ENCODE measurements around the gene GMPPB. TPM values are rescaled to one million over a fixed set of nuclear protein-coding genes. Genes with fewer than 3 reads are reported as not detected.

GMPPB gene
- 10 to 100 TPM in 2 of 4 donors, 1 to 10 TPM in 2; 9.9 to 14.3 (median 10.8) TPM for total RNA-seq
- 10 to 100 TPM; 25.2 to 57.5 (median 44.9) TPM for polyA plus RNA-seq

- peaks cover 20 to 53% (median 27%) of the 10 kb centered on the region in 4 donors for H3K36me3 ChIP-seq
- H3K4me3 ChIP-seq: peak within 1 kb of the TSS; percentile 90 to 99 (median 93)
- peak within 1 kb of the TSS; percentile 92 to 96 (median 94) for H3K27ac ChIP-seq
- peak; percentile 98 for DNase-seq
- no peaks in the 10 kb centered on the region for H3K27me3 ChIP-seq
- H3K4me1 ChIP-seq: peaks cover 0 to 45% (median 33%) of the 10 kb centered on the region in 4 donors
- intact Hi-C loops (cut with DNase I): loop anchor here (5.0 kb wide), 1 partner anchor 63 kb away; the partner anchor contains the start of gene IP6K1
- 0% methylated on average over 102 of the region's 102 CpGs for WGBS, 2 donors
- TF ChIP-seq CTCF (IDR thresholded peaks at IDR 0.05) (no peak), POLR2A (IDR thresholded peaks at IDR 0.05) (peak; percentile 41 to 54), POLR2AphosphoS5 (IDR thresholded peaks at IDR 0.05) (peak; percentile 68 to 94 (median 81))
- H3K9me3 ChIP-seq: no peaks in the 10 kb centered on the region
Observed at GRCh38 chr3:49723628-49724551, at the start of gene GMPPB. GMPPB (minus strand) TSS chr3:49723951; CDS start chr3:49723726, 225 bp downstream.

- intact Hi-C loops (cut with DNase I): no loop called here
- H3K4me1 ChIP-seq: peaks cover 0 to 23% (median 15%) of the 10 kb centered on the region in 4 donors
Observed at GRCh38 chr3:49772703-49773102, 49.0 kb upstream of the GMPPB start.

GRCh38 chr3:49771340-49771938 is 47.7 kb upstream of the GMPPB start:
- Histone ChIP-seq H3K27ac (no peak overlapping the region), H3K27me3 (no peaks in the 10 kb centered on the region), H3K36me3 (peaks cover 0 to 10% (median 3%) of the 10 kb centered on the region in 4 donors), H3K9me3 (no peaks in the 10 kb centered on the region), H3K4me1 (peaks cover 0 to 23% (median 15%) of the 10 kb centered on the region in 4 donors), H3K4me3 (no peak overlapping the region)
- no peak for TF ChIP-seq CTCF (IDR thresholded peaks at IDR 0.05)
- TF ChIP-seq EP300 (IDR thresholded peaks at IDR 0.05): no peak
- TF ChIP-seq POLR2AphosphoS5 (IDR thresholded peaks at IDR 0.05): no peak
- no peak for TF ChIP-seq POLR2A (IDR thresholded peaks at IDR 0.05)
- WGBS, 2 donors: 79 to 82% methylated on average over 1 of the region's 1 CpG
- intact Hi-C loops (cut with DNase I): no loop called here
- DNase-seq: no peak

More at GRCh38 chr3:49772703-49773102, 49.0 kb upstream of the GMPPB start:
- DNase-seq: no peak
- Histone ChIP-seq H3K4me3 (no peak overlapping the region), H3K27me3 (no peaks in the 10 kb centered on the region), H3K9me3 (no peaks in the 10 kb centered on the region), H3K36me3 (peaks cover 0 to 18% (median 8%) of the 10 kb centered on the region in 4 donors), H3K27ac (no peak overlapping the region)
- TF ChIP-seq EP300 (IDR thresholded peaks at IDR 0.05): no peak
- TF ChIP-seq POLR2AphosphoS5 (IDR thresholded peaks at IDR 0.05): no peak
- no peak for TF ChIP-seq CTCF (IDR thresholded peaks at IDR 0.05)
- no peak for TF ChIP-seq POLR2A (IDR thresholded peaks at IDR 0.05)
- 97 to 100% methylated on average over 2 of the region's 2 CpGs for WGBS, 2 donors

GRCh38 chr3:49769926-49770325 is 46.2 kb upstream of the GMPPB start:
- H3K4me1 ChIP-seq: peaks cover 0 to 13% (median 9%) of the 10 kb centered on the region in 4 donors
- H3K4me3 ChIP-seq: no peak overlapping the region
- no peak for TF ChIP-seq CTCF (IDR thresholded peaks at IDR 0.05)
- TF ChIP-seq EP300 (IDR thresholded peaks at IDR 0.05): no peak
- no peak for TF ChIP-seq POLR2A (IDR thresholded peaks at IDR 0.05)
- no peaks in the 10 kb centered on the region for H3K27me3 ChIP-seq
- peaks cover 0 to 10% (median 3%) of the 10 kb centered on the region in 4 donors for H3K36me3 ChIP-seq
- no peak overlapping the region for H3K27ac ChIP-seq
- intact Hi-C loops (cut with DNase I): no loop called here
- no peaks in the 10 kb centered on the region for H3K9me3 ChIP-seq
- no peak for DNase-seq

All from sigmoid colon (tissue), 7 donors.